Measurements from ENCODE around the gene ALAD. TPM values are rescaled to one million over a fixed set of nuclear protein-coding genes. Genes with fewer than 3 reads are reported as not detected.
"Not testable (repeated sequence)": the region's sequence is repeated elsewhere in the genome, so short reads cannot be mapped to it uniquely, and the experiment has no call there.

Gene ALAD
- total and polyA plus RNA-seq, 2 of the 13 experiments (the other 11 are each of a cell fraction or from before 2014, with no cell fraction given), result 21.8 to 30.1 TPM

GRCh38 chr9:113379094-113379828 is 21.8 kb downstream of the ALAD start (continued):
- peak; percentile 77 for TF ChIP-seq ZNF687 (CRISPR knock-in tag; IDR thresholded peaks at IDR 0.05)
- peak; percentile 60 for TF ChIP-seq FOXP4 (CRISPR knock-in tag; IDR thresholded peaks at IDR 0.05)
- not testable (repeated sequence) for TF ChIP-seq TCF12 (IDR thresholded peaks at IDR 0.05)
- 0 out of 2 replicates have a peak, but pooled peaks have one; percentile 24 for TF ChIP-seq TCF12 (CRISPR knock-in tag; IDR thresholded peaks at IDR 0.05)
- 0 out of 2 replicates have a peak, but pooled peaks have one; percentile 43 for TF ChIP-seq MYC (CRISPR knock-in tag; IDR thresholded peaks at IDR 0.05; ENCODE audit: borderline replicate concordance)
- TF ChIP-seq PPARG (CRISPR knock-in tag; conservative IDR thresholded peaks at IDR 0.05), result peak; percentile 74; the same call in 1 of the 2 replicates
- TF ChIP-seq MIER3 (CRISPR knock-in tag; IDR thresholded peaks at IDR 0.05; ENCODE audit: borderline replicate concordance), result 0 out of 2 replicates have a peak, but pooled peaks have one; percentile 12
- TF ChIP-seq RXRA (CRISPR knock-in tag; IDR thresholded peaks at IDR 0.05), result 0 out of 2 replicates have a peak, but pooled peaks have one; percentile 43

Measured in HepG2 (cell line).